ENCODE data around the gene RFESD. TPM values are rescaled to one million over a fixed set of nuclear protein-coding genes. Genes with fewer than 3 reads are reported as not detected.

The RFESD gene
- total and polyA plus RNA-seq, 10 of the 15 experiments (the other 5 are each of a cell fraction or from before 2014, with no cell fraction given): 1.9 to 14.7 (median 4.9) TPM

GRCh38 chr5:95617057-95617456 is 29.5 kb upstream of the RFESD start (continued):
- no peak for TF ChIP-seq BCLAF1 (IDR thresholded peaks at IDR 0.05)
- TF ChIP-seq SRF (IDR thresholded peaks at IDR 0.05; ENCODE audit: low read depth in 2 of 2, low read length in 2 of 2): 0 out of 4 replicates have a peak, but pooled peaks of 1 of the 2 experiments have one; percentile 5
- TF ChIP-seq RELB (IDR thresholded peaks at IDR 0.05; ENCODE audit: low read depth): peak; percentile 42; the same call in 1 of the 2 replicates
- TF ChIP-seq MYC (IDR thresholded peaks at IDR 0.05; ENCODE audit: insufficient read depth, insufficient read length, insufficient replicate concordance, low read length, severe bottlenecking): no peak
- TF ChIP-seq RCOR1 (conservative IDR thresholded peaks at IDR 0.05; ENCODE audit: low read depth, low read length): no peak
- no peak for TF ChIP-seq LARP7 (IDR thresholded peaks at IDR 0.05)
- TF ChIP-seq CEBPZ (IDR thresholded peaks at IDR 0.05; ENCODE audit: low read depth, low read length): no peak
- no peak for TF ChIP-seq E4F1 (IDR thresholded peaks at IDR 0.05; ENCODE audit: borderline replicate concordance, partially characterized antibody)
- peak; percentile 91 for TF ChIP-seq IKZF1 (conservative IDR thresholded peaks at IDR 0.05)
- TF ChIP-seq NR2C1 (IDR thresholded peaks at IDR 0.05): no peak
- no peak for TF ChIP-seq ATF3 (IDR thresholded peaks at IDR 0.05; ENCODE audit: borderline replicate concordance, extremely low read depth, low read depth, low read length)
- no peak for TF ChIP-seq SREBF1 (IDR thresholded peaks at IDR 0.05; ENCODE audit: low read length)
- no peak for TF ChIP-seq SUPT20H (IDR thresholded peaks at IDR 0.05; ENCODE audit: borderline replicate concordance, control insufficient read depth, low read depth, low read length)
- peak; percentile 90; the same call in 1 of the 2 replicates for TF ChIP-seq BCL11A (IDR thresholded peaks at IDR 0.05; ENCODE audit: low read depth, low read length)
- TF ChIP-seq TCF7 (IDR thresholded peaks at IDR 0.05; ENCODE audit: borderline replicate concordance): no peak
- TF ChIP-seq SREBF2 (IDR thresholded peaks at IDR 0.05; ENCODE audit: low read length): no peak
- no peak for TF ChIP-seq YBX1 (IDR thresholded peaks at IDR 0.05)
- no peak for TF ChIP-seq ELK1 (IDR thresholded peaks at IDR 0.05; ENCODE audit: low read depth, low read length)

Measured in GM12878 (cell line).